MM.1S (cell line): ENCODE data around the gene TRIM72.
"Not testable (repeated sequence)": the region's sequence is repeated elsewhere in the genome, so short reads cannot be mapped to it uniquely, and the experiment has no call there.

Experiments used
- DNase-seq: peaks from one replicate; pipeline ENCODE4 v3.0.0-alpha.2; 2015
- H2AFZ ChIP-seq: fragments of 300-600 bp; sonication (generic); 2 replicates; pipeline ENCODE4 v1.6.0; 2016; ENCODE audit warnings: antibody characterized with exemption, low read length
- H3F3A ChIP-seq: fragments of 300-600 bp; sonication (generic); 2 replicates; pipeline ENCODE4 v1.6.1; 2016; ENCODE audit warnings: mild to moderate bottlenecking, antibody characterized with exemption, low read length, moderate library complexity, mixed read lengths; ENCODE audit not compliant: insufficient read depth
- H3K27ac ChIP-seq: fragments of 300-600 bp; sonication (generic); 2 replicates; pipeline ENCODE4 v1.5.1; 2016; ENCODE audit warnings: mild to moderate bottlenecking, low read length
- H3K27me3 ChIP-seq: fragments of 300-600 bp; sonication (generic); replicated peaks from 2 replicates; pipeline ENCODE4 v1.6.0; 2016; ENCODE audit warnings: low read length; ENCODE audit not compliant: insufficient read depth
- H3K36me3 ChIP-seq: fragments of 300-600 bp; sonication (generic); replicated peaks from 2 replicates; pipeline ENCODE4 v1.6.1; 2016; ENCODE audit warnings: mild to moderate bottlenecking, low read length, mixed read lengths; ENCODE audit not compliant: insufficient read depth
- H3K4me1 ChIP-seq: fragments of 300-600 bp; sonication (generic); 2 replicates; pipeline ENCODE4 v1.6.1; 2016; ENCODE audit warnings: low read length, mixed read lengths
- H3K4me2 ChIP-seq: fragments of 300-600 bp; sonication (generic); 2 replicates; pipeline ENCODE4 v1.6.0; 2016; ENCODE audit warnings: low read depth, low read length
- H3K4me3 ChIP-seq: fragments of 300-600 bp; sonication (generic); 2 replicates; pipeline ENCODE4 v1.5.1; 2016; ENCODE audit warnings: low read length, mixed read lengths
- H3K79me2 ChIP-seq: fragments of 300-600 bp; sonication (generic); 2 replicates; pipeline ENCODE4 v1.6.1; 2016; ENCODE audit warnings: mixed run types, low read length, mixed read lengths
- H3K9ac ChIP-seq: fragments of 300-600 bp; sonication (generic); 2 replicates; pipeline ENCODE4 v1.6.1; 2016; ENCODE audit warnings: low read length, mixed read lengths
- H3K9me2 ChIP-seq: fragments of 300-600 bp; sonication (generic); replicated peaks from 2 replicates; pipeline ENCODE4 v1.6.1; 2016; ENCODE audit warnings: mild to moderate bottlenecking, low read length, mixed read lengths; ENCODE audit not compliant: insufficient read depth
- H3K9me3 ChIP-seq: fragments of 300-600 bp; sonication (generic); replicated peaks from 2 replicates; pipeline ENCODE4 v1.6.1; 2016; ENCODE audit warnings: mild to moderate bottlenecking, low read length, mixed read lengths; ENCODE audit not compliant: insufficient read depth
- H4K20me1 ChIP-seq: fragments of 300-600 bp; sonication (generic); 2 replicates; pipeline ENCODE4 v1.6.1; 2016; ENCODE audit warnings: mild to moderate bottlenecking, low read length, moderate library complexity, mixed read lengths; ENCODE audit not compliant: insufficient read depth
- EZH2 ChIP-seq: fragments of 300-600 bp; sonication (generic); optimal IDR thresholded peaks from 2 replicates; pipeline ENCODE3; 2017; ENCODE audit warnings: low read depth, mild to moderate bottlenecking, antibody characterized with exemption, low read length, mixed read lengths
- EZH2phosphoT487 ChIP-seq: fragments of 300-600 bp; sonication (generic); IDR thresholded peaks from 2 replicates; pipeline ENCODE4 v1.6.1; 2018; ENCODE audit warnings: antibody characterized with exemption, low read length
- TF ChIP-seq, protein P1 (sequence below): fragments of 300-600 bp; sonication (generic); IDR thresholded peaks from 2 replicates; pipeline ENCODE4 v1.5.1; 2016; ENCODE audit warnings: antibody characterized with exemption, low read length, mixed read lengths

Gene TRIM72, protein sequence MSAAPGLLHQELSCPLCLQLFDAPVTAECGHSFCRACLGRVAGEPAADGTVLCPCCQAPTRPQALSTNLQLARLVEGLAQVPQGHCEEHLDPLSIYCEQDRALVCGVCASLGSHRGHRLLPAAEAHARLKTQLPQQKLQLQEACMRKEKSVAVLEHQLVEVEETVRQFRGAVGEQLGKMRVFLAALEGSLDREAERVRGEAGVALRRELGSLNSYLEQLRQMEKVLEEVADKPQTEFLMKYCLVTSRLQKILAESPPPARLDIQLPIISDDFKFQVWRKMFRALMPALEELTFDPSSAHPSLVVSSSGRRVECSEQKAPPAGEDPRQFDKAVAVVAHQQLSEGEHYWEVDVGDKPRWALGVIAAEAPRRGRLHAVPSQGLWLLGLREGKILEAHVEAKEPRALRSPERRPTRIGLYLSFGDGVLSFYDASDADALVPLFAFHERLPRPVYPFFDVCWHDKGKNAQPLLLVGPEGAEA

DNA sequence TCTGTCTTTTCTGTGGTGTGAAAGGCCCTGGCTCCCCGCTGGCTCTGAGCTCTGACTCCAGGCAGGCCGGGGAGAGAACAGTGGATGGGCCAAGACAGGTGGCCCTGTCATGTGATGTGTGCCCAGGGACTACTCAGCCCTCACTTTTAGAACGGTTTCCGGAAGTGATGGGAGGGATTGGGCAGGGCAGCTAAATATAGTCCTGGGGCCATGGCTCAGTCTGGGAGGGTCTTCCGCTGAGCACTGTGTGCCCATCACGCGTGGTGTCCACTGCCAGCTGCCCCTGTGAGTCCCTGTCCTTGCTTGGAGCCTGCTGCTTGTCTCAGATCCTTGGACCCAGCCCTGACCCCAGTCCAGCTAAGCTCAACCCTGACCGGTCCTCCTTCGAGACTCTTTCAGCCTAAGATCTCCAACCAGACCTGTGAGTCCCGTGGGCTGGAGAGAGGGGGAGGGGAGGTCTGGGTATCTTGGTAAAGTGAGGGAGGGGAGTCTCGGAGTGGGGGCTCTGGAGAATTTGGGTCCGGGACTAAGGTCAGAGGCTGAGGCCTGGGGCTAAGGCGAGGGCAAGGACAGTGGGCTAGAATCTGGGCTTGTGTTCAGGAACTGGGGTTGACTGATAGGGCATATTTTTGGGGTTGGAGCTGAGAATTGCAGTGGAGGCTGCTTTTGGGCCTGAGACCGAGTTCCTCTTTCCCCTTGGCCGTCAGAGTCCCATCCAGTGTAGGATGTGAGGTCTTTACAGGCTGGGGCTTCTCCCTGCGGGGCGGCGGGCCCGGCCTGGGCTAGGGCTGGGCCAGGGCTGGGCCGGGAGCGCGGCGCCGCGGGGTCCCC is at the start of gene TRIM72:
Gene TRIM72 (plus strand): TSS at position 243 of the 831 bp plus-strand sequence. CDS start 620 bp downstream, outside the sequence.
- Histone ChIP-seq H2AFZ (peak within 1 kb of the TSS; percentile 59), H3K4me2 (peak within 1 kb of the TSS; percentile 38; the same call in 1 of the 2 replicates), H3F3A (no peaks in the 10 kb centered on the region), H3K9me3 (no peaks in the 10 kb centered on the region), H3K27ac (no peak within 1 kb of the TSS), H3K79me2 (no peaks in the 10 kb centered on the region), H3K27me3 (peaks cover 22% of the 10 kb centered on the region), H3K9me2 (no peaks in the 10 kb centered on the region), H3K36me3 (no peaks in the 10 kb centered on the region), H3K4me1 (peaks cover 15% of the 10 kb centered on the region), H3K9ac (no peak within 1 kb of the TSS), H3K4me3 (no peak within 1 kb of the TSS), H4K20me1 (no peaks in the 10 kb centered on the region)
- TF ChIP-seq, protein P1, sequence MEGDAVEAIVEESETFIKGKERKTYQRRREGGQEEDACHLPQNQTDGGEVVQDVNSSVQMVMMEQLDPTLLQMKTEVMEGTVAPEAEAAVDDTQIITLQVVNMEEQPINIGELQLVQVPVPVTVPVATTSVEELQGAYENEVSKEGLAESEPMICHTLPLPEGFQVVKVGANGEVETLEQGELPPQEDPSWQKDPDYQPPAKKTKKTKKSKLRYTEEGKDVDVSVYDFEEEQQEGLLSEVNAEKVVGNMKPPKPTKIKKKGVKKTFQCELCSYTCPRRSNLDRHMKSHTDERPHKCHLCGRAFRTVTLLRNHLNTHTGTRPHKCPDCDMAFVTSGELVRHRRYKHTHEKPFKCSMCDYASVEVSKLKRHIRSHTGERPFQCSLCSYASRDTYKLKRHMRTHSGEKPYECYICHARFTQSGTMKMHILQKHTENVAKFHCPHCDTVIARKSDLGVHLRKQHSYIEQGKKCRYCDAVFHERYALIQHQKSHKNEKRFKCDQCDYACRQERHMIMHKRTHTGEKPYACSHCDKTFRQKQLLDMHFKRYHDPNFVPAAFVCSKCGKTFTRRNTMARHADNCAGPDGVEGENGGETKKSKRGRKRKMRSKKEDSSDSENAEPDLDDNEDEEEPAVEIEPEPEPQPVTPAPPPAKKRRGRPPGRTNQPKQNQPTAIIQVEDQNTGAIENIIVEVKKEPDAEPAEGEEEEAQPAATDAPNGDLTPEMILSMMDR = no peak
- TF ChIP-seq EZH2phosphoT487 = no peak
- TF ChIP-seq EZH2 = no peak
- no peak for DNase-seq

DNA sequence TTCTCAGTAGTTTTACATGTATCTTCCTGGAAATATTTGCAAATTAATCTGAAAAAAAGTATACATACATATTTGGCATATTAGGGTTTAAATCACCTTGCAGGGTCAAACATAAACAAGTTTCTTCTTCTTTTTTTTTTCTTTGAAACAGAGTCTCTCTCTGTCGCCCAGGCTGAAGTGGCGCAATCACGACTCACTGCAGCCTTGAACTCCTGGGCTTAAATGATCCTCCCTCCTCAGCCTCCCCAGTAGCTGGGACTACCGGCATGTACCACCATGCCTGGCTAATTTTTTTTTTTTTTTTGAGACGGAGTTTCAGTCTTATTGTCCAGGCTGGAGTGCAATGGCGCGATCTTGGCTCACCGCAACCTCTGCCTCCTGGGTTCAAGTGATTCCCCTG is 46.6 kb upstream of the TRIM72 start:
- Histone ChIP-seq H3K9me2 (no peaks in the 10 kb centered on the region), H3K4me3 (no peak overlapping the region)

DNA sequence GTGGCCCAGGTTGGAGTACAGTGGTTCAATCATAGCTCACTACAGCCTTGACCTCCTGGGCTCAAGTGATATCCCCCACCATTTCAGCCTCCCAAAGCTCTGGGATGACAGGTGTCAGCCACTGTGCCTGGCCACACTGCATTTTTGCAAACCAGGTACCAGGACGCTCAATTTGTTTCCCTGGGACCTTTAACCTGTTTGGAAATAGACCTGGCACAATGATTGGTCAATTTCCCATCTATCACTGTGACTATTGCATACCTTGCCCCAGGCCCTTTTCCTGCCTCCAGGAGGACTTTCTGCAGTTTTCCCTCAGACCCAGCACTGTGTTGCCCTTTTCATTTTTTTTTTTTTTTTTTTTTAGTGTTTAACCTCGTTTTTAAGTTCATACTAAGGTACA is 45.1 kb upstream of the TRIM72 start:
- no peak for DNase-seq
- Histone ChIP-seq H3K36me3 (no peaks in the 10 kb centered on the region), H3K27ac (no peak overlapping the region), H3K9ac (no peak overlapping the region), H2AFZ (no peak overlapping the region), H3K9me3 (no peaks in the 10 kb centered on the region), H3K79me2 (no peaks in the 10 kb centered on the region), H3F3A (no peaks in the 10 kb centered on the region), H3K4me1 (no peaks in the 10 kb centered on the region), H3K4me2 (no peak overlapping the region), H3K9me2 (no peaks in the 10 kb centered on the region), H3K27me3 (peaks cover 41% of the 10 kb centered on the region), H4K20me1 (no peaks in the 10 kb centered on the region), H3K4me3 (no peak overlapping the region)
- TF ChIP-seq EZH2 (no peak), EZH2phosphoT487 (no peak)
- TF ChIP-seq, protein P1 = no peak

More for the DNA sequence above, 46.6 kb upstream of the TRIM72 start:
- Histone ChIP-seq H3K9ac (no peak overlapping the region), H3K4me1 (no peaks in the 10 kb centered on the region), H3K27ac (no peak overlapping the region), H3K79me2 (no peaks in the 10 kb centered on the region), H3K27me3 (peaks cover 40% of the 10 kb centered on the region), H3K36me3 (no peaks in the 10 kb centered on the region), H4K20me1 (no peaks in the 10 kb centered on the region), H3K9me3 (no peaks in the 10 kb centered on the region), H3F3A (no peaks in the 10 kb centered on the region), H3K4me2 (no peak overlapping the region), H2AFZ (no peak overlapping the region)
- TF ChIP-seq, protein P1 = no peak
- TF ChIP-seq EZH2phosphoT487 (no peak), EZH2 (no peak)
- DNase-seq = no peak

DNA sequence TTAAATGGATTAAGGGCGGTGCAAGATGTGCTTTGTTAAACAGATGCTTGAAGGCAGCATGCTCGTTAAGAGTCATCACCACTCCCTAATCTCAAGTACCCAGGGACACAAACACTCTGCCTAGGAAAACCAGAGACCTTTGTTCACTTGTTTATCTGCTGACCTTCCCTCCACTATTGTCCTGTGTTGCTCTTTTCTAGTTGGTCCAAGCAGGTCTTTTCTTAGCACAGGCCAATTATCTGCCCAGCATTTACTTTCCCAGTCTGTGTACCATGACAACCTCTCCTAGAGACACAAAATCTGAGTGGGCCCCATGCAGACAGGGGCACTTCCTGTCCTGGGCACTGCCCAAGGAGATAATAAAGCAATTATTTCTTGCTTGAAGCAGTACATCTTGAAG is 43.9 kb upstream of the TRIM72 start:
- not testable (repeated sequence) for H3K27ac ChIP-seq, H3K4me3 ChIP-seq, H3K36me3 ChIP-seq, H4K20me1 ChIP-seq, H3K9me3 ChIP-seq, H3K9me2 ChIP-seq, DNase-seq, H3K9ac ChIP-seq, H2AFZ ChIP-seq, H3K4me2 ChIP-seq, H3K4me1 ChIP-seq, H3F3A ChIP-seq, H3K79me2 ChIP-seq
- H3K27me3 ChIP-seq = peaks cover 48% of the 10 kb centered on the region
